ENCODE results near the gene NLRP3.
"Not testable (repeated sequence)": the region's sequence is repeated elsewhere in the genome, so short reads cannot be mapped to it uniquely, and the experiment has no call there.

Gene NLRP3

DNA sequence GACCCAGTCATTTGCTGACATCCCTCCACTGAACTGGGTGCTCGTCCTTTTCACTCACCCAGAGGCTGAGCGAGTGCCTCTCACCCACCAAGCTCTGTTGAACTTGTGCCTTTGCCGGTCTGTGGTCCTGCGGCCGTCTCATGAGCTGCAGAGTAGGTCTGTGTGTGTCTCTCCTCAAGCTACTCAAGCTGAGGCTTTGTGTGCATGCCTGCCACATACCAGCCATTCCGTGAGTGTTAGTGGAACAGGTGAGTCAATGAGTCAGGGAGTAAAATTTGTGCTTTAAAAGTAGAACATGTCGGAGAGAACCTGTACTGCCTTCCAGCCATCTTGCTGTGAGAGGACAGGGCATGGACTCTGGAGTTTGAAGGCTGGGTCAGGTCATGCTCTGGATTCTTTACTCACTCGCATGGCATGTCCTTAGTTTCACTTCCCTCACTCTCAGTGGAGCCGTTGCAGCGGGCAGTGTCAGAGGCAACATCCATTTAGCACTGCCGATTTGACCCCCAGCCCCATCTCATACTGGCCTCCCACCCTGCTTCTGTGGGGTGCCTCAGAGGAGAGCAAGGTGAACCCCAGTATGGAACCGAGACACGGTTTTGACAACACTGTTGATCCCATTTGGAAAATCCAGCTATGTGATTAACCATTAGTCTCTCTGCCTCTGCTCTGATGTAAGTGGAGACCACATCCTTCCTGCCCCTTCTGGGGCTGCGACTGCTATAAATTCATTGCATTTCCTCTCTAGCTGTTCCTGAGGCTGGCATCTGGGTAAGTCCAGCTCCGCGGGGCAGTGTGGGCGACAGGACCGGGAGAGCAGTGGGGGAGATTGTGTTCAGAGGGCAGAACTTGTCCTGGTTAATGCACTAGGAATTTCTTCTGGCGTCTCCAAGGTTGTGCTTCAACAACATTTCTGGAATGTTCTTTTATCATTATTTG is at the start of gene NLRP3:
NLRP3 (plus strand) TSS at position 751 of the 939 bp plus-strand sequence. CDS start 2,628 bp downstream, outside the sequence.
- DNase-seq (ENCODE audit: low read depth), result no peak
- H3K4me3 ChIP-seq (ENCODE audit: low read depth, low read length), result no peak within 1 kb of the TSS
- TF ChIP-seq CTCF (IDR thresholded peaks at IDR 0.05; ENCODE audit: control insufficient read depth, extremely low read depth, insufficient read depth), result no peak

GRCh38 chr1:247366345-247366744 is 49.6 kb upstream of the NLRP3 start:
- H3K4me3 ChIP-seq (ENCODE audit: low read depth, low read length); DNase-seq (ENCODE audit: low read depth): not testable (repeated sequence)

DNA sequence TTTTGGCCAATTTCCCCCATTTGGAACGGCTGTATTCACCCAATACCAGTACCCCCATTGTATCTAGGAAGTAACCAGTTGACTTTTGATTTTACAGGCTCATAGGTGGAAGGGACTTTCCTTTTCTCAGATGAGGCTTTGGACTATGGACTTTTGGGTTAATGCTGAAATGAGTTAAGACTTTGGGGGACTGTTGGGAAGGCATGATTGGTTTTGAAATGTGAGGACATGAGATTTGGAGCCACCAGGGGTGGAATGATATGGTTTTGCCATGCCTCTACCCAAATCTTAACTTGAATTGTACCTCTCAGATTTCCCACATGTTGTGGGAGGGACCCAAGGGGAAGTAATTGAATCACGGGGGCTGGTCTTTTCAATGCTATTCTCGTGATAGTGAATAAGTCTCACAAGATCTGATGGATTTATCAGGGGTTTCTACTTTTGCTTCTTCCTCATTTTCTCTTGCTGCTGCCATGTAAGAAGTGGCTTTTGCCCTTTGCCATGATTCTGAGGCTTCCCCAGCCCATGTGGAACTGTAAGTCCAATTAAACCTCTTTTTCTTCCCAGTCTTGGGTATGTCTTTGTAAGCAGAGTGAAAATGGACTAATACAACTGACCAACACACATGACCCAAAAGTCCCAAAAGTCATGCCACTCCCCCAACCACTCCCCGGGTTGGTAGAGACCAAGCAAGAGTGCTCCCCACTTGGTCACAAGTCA is 48.9 kb upstream of the NLRP3 start:
- no peak overlapping the region for H3K4me3 ChIP-seq (ENCODE audit: low read depth, low read length)
- TF ChIP-seq CTCF (IDR thresholded peaks at IDR 0.05; ENCODE audit: control insufficient read depth, extremely low read depth, insufficient read depth), result no peak
- no peak for DNase-seq (ENCODE audit: low read depth)

GRCh38 chr1:247367786-247368422 is 48.1 kb upstream of the NLRP3 start:
- no peak for TF ChIP-seq CTCF (IDR thresholded peaks at IDR 0.05; ENCODE audit: control insufficient read depth, extremely low read depth, insufficient read depth)
- no peak overlapping the region for H3K4me3 ChIP-seq (ENCODE audit: low read depth, low read length)
- no peak for DNase-seq (ENCODE audit: low read depth)

DNA sequence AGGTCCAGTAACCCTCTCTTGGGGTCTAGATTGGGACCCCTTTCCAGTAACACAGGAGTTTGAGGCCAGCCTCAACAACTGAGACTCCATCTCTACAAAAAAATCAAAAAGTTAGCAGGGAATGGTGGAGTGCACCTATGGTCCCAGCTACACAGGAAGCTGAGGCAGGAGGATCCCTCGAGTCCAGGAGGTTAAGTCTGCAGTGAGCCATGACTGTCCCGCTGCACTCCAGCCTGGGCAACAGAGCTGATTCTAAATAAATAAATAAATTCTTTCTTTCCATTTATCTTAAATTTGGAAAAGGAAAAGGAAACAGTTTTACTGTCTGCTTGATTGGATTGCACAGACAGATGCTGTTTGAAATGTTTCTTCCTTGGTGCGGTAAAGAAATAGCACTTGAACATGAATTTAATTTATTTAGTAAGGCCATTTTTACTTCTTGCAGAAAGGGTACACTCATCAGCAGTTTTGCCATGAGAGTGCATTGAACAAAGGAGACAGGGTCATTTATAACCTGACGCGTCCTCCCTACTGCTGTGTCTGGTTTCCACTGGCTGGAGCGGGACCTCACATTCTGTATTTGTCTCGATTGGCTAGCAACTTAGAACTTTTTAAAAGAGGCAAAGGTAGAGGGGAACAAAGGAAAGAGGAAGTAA is 47.4 kb upstream of the NLRP3 start:
- no peak for DNase-seq (ENCODE audit: low read depth)
- H3K4me3 ChIP-seq (ENCODE audit: low read depth, low read length), result no peak overlapping the region
- TF ChIP-seq CTCF (IDR thresholded peaks at IDR 0.05; ENCODE audit: control insufficient read depth, extremely low read depth, insufficient read depth), result no peak

GRCh38 chr1:247370786-247371732 is 44.9 kb upstream of the NLRP3 start:
- H3K4me3 ChIP-seq (ENCODE audit: low read depth, low read length), result no peak overlapping the region
- no peak for TF ChIP-seq CTCF (IDR thresholded peaks at IDR 0.05; ENCODE audit: control insufficient read depth, extremely low read depth, insufficient read depth)
- no peak for DNase-seq (ENCODE audit: low read depth)
